Adrenal gland (tissue), 12 donors: ENCODE results near the gene FXR2. TPM values are rescaled to one million over a fixed set of nuclear protein-coding genes. Genes with fewer than 3 reads are reported as not detected.
A peak's percentile ranks its signal among the peaks of the same experiment; 100 is the strongest.

Source experiments
- DNase-seq, 7 donors: peaks; one replicate each; pipeline ENCODE4 v3.0.0-alpha.2; 2019 to 2020
- H3K27ac ChIP-seq, 5 donors: fragments of 200-600 bp; sonication (generic) in 4 of 5; 1 replicate in 3 of 5; 2 replicates in 2 of 5; pipeline versions ENCODE4 v1.5.1 to v1.8.0; 2016 to 2020; ENCODE audit warnings: mild to moderate bottlenecking in 1 of 5
- H3K27me3 ChIP-seq: fragments of 200-600 bp; 2 replicates; pipeline ENCODE4 v1.8.0; 2021
- H3K36me3 ChIP-seq, 2 donors: fragments of 200-600 bp; replicated peaks in 1 of 2; 1 replicate in 1 of 2; 2 replicates in 1 of 2; pipeline versions ENCODE4 v1.5.1 to v1.8.0; 2018 to 2022
- H3K4me1 ChIP-seq, 2 donors: fragments of 200-600 bp; replicated peaks in 1 of 2; 1 replicate in 1 of 2; 2 replicates in 1 of 2; pipeline versions ENCODE4 v1.5.1 to v1.8.0; 2018 to 2021
- H3K4me3 ChIP-seq, 4 donors: fragments of 200-600 bp; sonication (generic) in 3 of 4; one replicate each; pipeline ENCODE4 v1.5.1; 2016 to 2018
- H3K9me3 ChIP-seq, 3 donors: fragments of 200-600 bp; sonication (generic) in 1 of 3; replicated peaks in 1 of 3; 1 replicate in 2 of 3; 2 replicates in 1 of 3; pipeline versions ENCODE4 v1.5.1 to v1.8.0; 2016 to 2021
- POLR2A ChIP-seq, 2 donors: fragments of 450-650 bp; IDR thresholded peaks; one replicate each; pipeline ENCODE4 v1.6.1; 2017; ENCODE audit warnings: antibody characterized with exemption in 2 of 2, mild to moderate bottlenecking in 2 of 2, moderate library complexity in 1 of 2
- WGBS, 4 donors: extraction: QIAGEN DNeasy Blood & Tissue Kit in 2 of 4; methylation state at CpG; one replicate each; pipeline versions ENCODE4 v1.1.5 to v1.1.7; 2013 to 2017; 5-methylcytosine and 5-hydroxymethylcytosine counted together
- intact Hi-C, 2 donors: fragments of 100-400 bp; cut with DNase I; formaldehyde crosslinking; loops; one replicate each; pipeline versions ENCODE4 v1.14.1 to v1.15.0; 2022 to 2023
- polyA plus RNA-seq, 3 donors: library from polyadenylated mRNA; stranded (reverse); fragments of 200-250 nt in 2 of 3; fragments of 350-450 nt in 1 of 3; fragmentation: Illumina TruSeq in 1 of 3; extraction: RNeasy Lipid Tissue Mini Kit (QIAGEN cat#74804) in 1 of 3; gene quantifications; one replicate each; pipeline ENCODE4 v1.2.3, GENCODE V29; 2013 to 2014
- total RNA-seq, 9 donors: library from RNA; depleted of rRNA in 4 of 9; stranded (reverse); fragments of >200 nt in 4 of 9; fragments of 120-200 nt in 1 of 9; fragmentation: NEBNext Ultra II Directional in 1 of 9; extraction: Animal tissue kit (Norgen Biotek cat#: 25700) in 1 of 9; gene quantifications; one replicate each; pipeline versions ENCODE4 v1.1.0 to v1.2.4, GENCODE V29; 2013 to 2023
- TF ChIP-seq, protein P1 (sequence below), 6 experiments: fragments of 450-650 bp in 4 of 6; fragments of 200-600 bp in 2 of 6; sonication (generic) in 1 of 6; IDR thresholded peaks; 1 replicate in 5 of 6; 2 replicates in 1 of 6; pipeline versions ENCODE4 v1.5.1 to v1.8.0; 2016 to 2021; ENCODE audit warnings: antibody characterized with exemption in 6 of 6, mild to moderate bottlenecking in 2 of 6, moderate library complexity in 1 of 6
- donor health status: healthy with polysubstance abuse.
- donor health status: Bipolar disorder and iron deficiency.
- donor health status: DM: yes; HTN: yes; CAD: no.
- donor health status: DM: no; HTN: no; CAD: no.
- donor health status: DM: no; HTN: no; CAD: no.
- donor health status: DM: yes; HTN: yes; CAD: no.

Gene FXR2
- total and polyA plus RNA-seq, 12 donors = 35.6 to 73.1 (median 43.9) TPM

DNA sequence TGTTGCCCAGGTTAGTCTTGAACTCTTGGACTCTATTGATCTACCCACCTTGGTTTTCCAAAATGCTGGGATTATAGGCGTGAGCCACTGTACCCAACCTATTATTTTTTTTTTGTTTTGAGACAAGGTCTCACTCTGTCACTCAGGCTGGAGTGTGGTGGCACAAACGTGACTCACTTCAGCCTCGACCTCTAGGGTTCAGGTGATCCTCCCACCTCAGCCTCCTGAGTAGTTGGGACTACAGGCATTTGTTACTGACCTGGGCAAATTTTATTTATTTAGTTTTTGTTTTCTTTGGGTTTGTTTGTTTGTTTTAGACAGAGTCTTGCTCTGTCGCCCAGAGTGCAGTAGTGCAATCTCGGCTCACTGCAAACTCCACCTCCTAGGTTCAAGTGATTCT is 9.0 kb upstream of the FXR2 start:
- 74 to 80% (median 78%) methylated on average over 5 of the region's 5 CpGs for WGBS, 4 donors
- no peak for DNase-seq
- intact Hi-C loops = no loop called here
- Histone ChIP-seq H3K4me3 (no peak overlapping the region), H3K9me3 (no peaks in the 10 kb centered on the region), H3K27ac (no peak overlapping the region), H3K27me3 (no peaks in the 10 kb centered on the region), H3K4me1 (peaks cover 17% of the 10 kb centered on the region in 2 donors), H3K36me3 (no peaks in the 10 kb centered on the region)
- TF ChIP-seq POLR2A (IDR thresholded peaks at IDR 0.05) = no peak
- TF ChIP-seq, protein P1, sequence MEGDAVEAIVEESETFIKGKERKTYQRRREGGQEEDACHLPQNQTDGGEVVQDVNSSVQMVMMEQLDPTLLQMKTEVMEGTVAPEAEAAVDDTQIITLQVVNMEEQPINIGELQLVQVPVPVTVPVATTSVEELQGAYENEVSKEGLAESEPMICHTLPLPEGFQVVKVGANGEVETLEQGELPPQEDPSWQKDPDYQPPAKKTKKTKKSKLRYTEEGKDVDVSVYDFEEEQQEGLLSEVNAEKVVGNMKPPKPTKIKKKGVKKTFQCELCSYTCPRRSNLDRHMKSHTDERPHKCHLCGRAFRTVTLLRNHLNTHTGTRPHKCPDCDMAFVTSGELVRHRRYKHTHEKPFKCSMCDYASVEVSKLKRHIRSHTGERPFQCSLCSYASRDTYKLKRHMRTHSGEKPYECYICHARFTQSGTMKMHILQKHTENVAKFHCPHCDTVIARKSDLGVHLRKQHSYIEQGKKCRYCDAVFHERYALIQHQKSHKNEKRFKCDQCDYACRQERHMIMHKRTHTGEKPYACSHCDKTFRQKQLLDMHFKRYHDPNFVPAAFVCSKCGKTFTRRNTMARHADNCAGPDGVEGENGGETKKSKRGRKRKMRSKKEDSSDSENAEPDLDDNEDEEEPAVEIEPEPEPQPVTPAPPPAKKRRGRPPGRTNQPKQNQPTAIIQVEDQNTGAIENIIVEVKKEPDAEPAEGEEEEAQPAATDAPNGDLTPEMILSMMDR (IDR thresholded peaks at IDR 0.05) = no peak

DNA sequence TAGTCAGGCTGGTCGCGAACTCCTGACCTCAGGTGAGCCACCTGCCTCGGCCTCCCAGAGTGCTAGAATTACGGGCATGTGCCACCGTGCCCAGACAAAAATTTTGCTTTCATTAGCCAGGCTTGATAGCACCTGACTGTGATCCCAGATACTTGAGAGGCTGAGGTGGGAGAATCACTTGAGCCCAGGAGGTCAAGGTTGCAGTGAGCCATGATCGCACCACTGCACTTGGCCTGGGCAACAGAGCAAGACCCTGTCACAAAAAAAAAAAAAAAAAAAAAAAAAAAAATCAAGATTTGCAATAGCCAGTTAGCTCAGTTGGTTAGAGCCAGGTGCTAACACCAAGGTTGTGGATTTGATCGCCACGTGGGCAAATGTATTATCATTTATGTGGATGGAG is 6.1 kb upstream of the FXR2 start:
- no peaks in the 10 kb centered on the region for H3K36me3 ChIP-seq
- no peak overlapping the region for H3K4me3 ChIP-seq
- TF ChIP-seq, protein P1 (IDR thresholded peaks at IDR 0.05) = no peak
- no peak for TF ChIP-seq POLR2A (IDR thresholded peaks at IDR 0.05)
- H3K9me3 ChIP-seq = no peaks in the 10 kb centered on the region
- WGBS, 4 donors = 85 to 93% (median 92%) methylated on average over 3 to 8 of the region's 8 CpGs
- no peak for DNase-seq
- H3K27me3 ChIP-seq = no peaks in the 10 kb centered on the region
- no peak overlapping the region for H3K27ac ChIP-seq
- intact Hi-C loops = no loop called here
- no peaks in the 10 kb centered on the region for H3K4me1 ChIP-seq

DNA sequence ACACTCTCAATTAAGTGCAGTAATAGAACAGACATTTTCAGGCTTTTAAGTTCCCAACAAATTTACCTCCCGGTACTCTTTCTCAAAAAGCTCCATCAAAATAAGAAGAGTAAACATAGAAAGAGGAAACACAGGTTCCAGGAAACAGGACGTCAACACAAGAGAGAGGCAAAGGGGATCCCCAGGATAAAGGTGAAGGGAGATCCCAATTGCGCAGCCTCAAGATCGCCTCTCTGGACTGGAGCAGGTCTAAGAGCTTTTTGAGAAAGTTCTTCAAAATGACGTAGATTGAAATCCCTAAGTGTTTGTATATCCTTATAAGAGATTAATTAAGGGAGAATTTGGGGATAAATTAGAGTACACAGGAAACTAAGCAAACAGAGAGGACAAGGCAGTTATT is 3.9 kb upstream of the FXR2 start:
- H3K9me3 ChIP-seq = no peaks in the 10 kb centered on the region
- H3K36me3 ChIP-seq = no peaks in the 10 kb centered on the region
- no peak for TF ChIP-seq POLR2A (IDR thresholded peaks at IDR 0.05)
- TF ChIP-seq, protein P1 (IDR thresholded peaks at IDR 0.05) = no peak
- H3K27me3 ChIP-seq = no peaks in the 10 kb centered on the region
- no peak overlapping the region for H3K27ac ChIP-seq
- no peak overlapping the region for H3K4me3 ChIP-seq
- intact Hi-C loops = no loop called here
- 77 to 82% (median 79%) methylated on average over 5 of the region's 5 CpGs for WGBS, 4 donors
- H3K4me1 ChIP-seq = peaks cover 4% of the 10 kb centered on the region in 2 donors
- DNase-seq = no peak

DNA sequence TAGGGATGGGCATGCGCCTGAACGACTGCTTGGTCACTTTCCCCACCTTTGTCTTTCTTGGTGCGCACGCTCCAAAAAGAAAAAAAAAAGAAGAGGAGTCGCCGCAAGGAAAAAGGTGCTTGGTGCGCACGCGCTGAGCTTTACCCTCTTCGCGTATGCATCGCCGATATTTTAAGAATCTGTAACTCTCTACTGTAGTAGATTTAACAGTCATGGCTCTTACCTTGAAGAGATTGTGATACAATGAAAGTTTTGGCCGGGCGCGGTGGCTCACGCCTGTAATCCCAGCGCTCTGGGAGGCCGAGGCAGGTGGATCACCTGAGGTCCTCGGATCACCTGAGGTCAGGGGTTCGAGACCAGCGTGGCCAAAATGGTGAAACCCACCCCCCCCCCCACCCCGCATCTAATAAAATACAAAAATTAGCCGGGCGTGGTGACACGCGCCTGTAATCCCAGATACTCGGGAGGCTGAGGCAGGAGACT is 609 bp upstream of the FXR2 start:
- 2 to 8% (median 5%) methylated on average over 22 to 28 of the region's 28 CpGs for WGBS, 4 donors
- TF ChIP-seq, protein P1 (IDR thresholded peaks at IDR 0.05) = no peak
- no peak for TF ChIP-seq POLR2A (IDR thresholded peaks at IDR 0.05)
- H3K4me1 ChIP-seq = peaks cover 30 to 37% of the 10 kb centered on the region in 2 donors
- H3K4me3 ChIP-seq = peak overlapping the region in 2 of 4 donors; percentile 37 to 46
- H3K27me3 ChIP-seq = no peaks in the 10 kb centered on the region
- peak overlapping the region in 4 of 5 donors; percentile 30 to 100 (median 94) for H3K27ac ChIP-seq
- intact Hi-C loops = no loop called here
- DNase-seq = no peak
- H3K9me3 ChIP-seq = no peaks in the 10 kb centered on the region
- peaks cover 0 to 10% of the 10 kb centered on the region in 2 donors for H3K36me3 ChIP-seq
